GDM1 (cell line): ENCODE results near the gene PLEKHA7.
"Not testable (repeated sequence)": the region's sequence is repeated elsewhere in the genome, so short reads cannot be mapped to it uniquely, and the experiment has no call there.

ENCODE experiments used
- DNase-seq: peaks from one replicate; lab custom pipeline; 2025; lab: John Stamatoyannopoulos, UW

The PLEKHA7 gene

DNA sequence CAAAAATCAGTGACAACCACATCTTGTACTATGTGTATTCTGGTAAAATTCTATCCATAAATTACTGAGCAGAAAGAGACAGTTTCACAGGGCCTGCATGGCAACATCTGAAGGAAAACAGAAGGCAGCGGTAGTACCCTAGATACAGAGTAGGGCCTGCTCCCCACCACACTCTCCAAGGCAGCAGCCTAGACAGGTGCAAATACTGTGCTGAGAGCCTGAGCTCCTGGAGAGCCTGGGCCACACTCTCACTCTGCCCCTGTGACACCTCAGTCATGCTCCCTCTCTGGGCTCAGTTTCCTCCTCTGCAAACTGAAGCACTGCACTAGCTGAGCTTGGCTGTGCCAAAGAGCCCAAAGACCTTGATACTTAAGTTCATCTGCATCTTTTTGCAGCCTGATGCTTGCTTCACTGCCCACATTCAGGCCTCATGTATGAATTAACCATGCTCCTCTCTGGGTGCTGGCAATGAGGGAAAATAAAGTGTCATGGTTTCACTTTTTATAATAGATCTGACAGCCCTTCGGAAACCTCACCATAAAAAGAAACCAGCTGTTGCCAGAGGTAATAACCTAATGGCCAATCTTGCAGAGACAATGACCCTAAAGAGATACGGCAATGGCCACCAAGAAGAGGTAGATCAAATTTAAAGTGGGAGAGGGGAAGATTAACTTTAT is 104.7 kb downstream of the PLEKHA7 start:
- no peak for DNase-seq

DNA sequence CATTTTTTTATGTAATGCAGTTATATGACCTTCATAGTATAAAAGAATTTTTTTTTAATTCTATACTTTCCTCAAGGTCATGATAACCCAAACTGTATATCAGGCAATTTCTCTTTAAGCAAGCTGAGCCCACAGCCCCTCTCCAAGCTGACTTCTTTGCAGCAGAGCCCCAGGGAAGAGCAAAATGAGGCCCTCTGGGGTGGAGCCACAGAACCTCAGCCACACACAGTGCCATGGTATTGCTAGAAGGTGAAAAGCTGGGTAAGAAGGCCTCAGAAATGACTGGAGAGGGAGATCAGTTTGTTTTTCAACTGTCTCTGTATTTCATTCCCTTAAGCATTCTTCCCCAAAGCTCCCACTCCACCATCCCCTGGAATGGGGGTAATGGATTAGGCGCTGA is 108.8 kb downstream of the PLEKHA7 start:
- no peak for DNase-seq

DNA sequence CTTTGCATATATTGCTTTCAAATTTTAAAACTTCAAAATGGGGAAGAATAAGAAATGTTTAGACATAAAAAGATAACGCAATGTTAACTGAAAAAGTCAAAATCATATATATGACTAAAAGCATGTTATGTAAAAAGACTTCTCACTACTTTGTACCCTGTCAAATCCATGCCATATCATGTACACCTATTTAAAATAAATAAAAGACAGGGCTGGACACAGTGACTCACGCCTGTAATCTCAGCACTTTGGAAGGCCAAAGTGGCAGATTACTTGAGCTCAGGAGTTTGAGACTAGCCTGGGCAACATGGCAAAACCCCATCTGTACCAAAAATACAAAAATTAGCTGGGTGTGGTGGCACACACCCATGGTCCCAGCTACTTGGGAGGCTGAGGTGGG is 109.5 kb downstream of the PLEKHA7 start:
- not testable (repeated sequence) for DNase-seq

DNA sequence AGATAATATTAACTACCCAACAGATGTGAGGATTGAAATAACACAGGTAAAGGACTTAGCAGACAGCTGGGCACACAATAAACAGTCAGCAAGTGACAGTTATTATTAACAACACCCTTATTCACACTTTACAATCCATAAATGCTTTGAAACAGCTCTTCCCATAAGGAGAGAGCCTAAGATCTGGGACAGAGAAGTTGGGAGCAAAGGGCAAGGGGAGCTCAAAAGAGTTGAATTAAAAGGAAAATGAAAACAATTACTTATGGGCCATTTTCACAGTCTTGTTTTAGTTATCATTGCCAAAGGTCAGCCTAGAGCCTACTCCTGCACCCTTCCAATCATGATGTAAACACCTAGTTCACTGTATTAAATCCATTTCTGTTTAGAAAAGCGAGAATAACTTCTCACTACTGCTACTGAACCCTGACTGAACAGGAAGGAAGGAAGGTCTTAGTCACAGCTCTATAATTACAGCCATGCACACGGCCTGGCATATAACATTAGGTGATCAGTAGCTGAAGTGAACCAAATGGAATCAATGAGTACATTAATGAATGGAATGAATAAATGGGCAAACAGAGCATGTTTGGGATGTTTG is 111.3 kb downstream of the PLEKHA7 start:
- DNase-seq: peak; percentile 50

DNA sequence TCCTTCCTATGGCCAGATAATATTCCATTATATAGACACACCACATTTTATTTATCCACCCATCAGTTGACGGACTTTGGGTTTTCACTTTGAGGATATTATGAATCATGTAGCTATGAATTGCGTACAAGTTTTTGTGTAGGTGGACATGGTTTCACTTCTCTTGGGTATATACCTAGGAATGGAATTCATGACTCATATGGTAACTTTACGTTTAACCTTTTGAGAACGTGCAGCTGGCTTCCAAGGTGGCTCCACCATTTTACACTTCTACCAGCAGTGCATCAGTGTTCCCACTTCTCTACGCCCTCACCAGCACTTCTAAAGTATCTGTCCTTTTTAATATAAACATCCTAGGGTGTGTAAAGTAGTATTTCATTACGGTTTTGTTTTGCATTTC is 112.0 kb downstream of the PLEKHA7 start:
- no peak for DNase-seq

DNA sequence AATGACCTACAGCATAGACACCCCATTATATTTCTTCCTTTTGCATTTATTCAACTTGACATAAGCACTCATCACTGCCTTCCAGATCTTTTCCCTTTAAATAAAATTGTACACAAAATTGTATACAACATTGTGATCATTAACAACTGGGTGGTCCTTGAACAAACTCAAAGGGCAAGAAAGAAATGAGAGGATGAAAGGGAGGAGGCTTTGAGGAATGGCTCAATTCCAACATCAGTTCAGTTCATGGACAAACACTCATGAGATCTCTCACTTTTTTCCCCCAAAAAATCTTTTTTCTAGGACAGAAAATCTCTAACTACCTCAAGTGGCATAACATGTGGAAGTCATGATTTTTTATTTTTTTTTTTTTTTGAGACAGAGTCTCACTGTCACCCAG is 113.7 kb downstream of the PLEKHA7 start:
- DNase-seq: no peak

DNA sequence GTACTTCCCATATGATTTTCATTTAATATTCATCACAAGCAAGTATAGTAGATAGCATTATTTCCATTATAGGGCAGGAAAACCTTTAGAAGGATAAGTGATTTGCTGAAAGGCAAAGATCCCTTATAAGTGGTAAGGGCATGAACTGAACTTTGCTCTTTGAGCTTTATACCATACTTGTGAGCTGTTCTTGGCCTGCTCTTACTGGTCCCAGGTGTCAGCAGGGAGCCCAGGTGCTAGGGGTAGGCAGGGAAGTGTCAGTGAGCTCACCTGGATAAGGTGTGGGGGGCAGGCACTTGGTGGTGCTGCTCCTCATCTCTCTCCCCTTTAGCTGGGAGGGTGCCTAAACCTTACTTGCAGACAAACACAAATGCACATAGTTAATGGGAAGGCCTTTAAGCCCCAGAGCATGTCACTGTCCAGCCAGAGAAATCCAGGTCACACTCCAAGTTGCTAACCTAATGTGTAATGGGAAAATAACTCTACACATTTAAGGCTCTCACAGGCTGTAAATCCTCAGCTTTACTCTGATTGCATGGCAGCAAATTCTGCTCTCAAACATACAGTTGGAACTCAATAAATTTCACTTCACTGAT is 114.4 kb downstream of the PLEKHA7 start:
- no peak for DNase-seq

DNA sequence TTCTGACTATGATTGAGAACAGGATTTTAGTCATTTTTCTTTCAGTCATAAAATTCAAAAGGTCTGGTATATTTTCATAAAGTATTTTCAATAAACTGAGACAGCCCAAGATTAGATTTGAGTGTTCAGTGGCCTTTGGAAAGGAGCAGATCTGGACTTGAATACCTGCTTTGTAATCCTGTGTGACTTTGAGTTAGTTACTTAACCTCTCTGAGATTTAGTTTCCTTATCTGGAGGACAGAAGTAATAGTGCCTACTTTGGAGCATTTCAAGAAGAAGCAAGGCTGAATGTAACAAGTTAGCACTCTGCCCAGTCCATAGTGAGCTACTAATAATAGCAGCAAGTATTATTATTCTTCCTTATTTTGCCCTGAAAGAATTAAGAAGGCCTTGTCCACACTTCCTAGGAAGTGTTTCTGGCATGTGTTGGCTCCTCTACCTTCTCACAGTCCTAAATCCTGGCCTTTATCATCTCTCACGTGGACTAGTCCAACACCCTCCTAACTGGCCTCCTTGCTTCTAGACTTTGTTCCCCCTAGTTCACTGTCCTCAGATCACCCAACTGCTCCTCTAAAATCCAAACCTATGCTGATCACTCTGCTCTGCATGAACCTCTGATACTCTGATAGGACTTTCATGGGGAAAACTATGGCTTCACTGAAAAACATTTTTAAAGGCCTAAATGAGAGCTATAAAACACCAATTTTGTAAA is 115.8 kb downstream of the PLEKHA7 start:
- DNase-seq: no peak

DNA sequence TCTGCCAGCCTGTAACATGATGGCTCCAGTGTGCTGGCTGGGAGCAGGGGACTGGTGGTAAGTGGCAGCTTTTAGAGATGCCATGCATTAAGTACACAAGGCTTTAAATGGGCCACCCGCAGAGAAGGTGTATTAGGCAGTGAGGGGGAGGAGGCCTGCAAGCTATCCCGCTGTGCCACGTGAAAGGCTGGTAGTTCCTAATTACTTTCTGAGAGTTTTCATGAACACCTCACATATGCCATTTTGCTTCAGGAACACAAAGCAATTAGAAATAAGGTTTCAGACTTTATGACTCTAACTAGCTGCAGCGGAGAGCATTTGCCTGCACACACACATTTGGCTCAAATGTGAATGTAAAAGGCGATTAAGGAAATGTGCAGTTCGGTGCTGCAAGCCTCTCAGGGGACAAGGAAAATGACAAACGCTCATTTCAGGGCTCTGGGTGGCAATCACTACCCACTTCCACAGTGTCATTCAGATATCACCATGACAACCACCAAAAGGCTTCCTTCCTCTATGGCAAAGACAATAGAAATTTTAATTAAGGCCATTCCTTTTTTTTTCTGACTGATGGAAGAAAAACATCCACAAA is 116.6 kb downstream of the PLEKHA7 start:
- peak; percentile 74 for DNase-seq

DNA sequence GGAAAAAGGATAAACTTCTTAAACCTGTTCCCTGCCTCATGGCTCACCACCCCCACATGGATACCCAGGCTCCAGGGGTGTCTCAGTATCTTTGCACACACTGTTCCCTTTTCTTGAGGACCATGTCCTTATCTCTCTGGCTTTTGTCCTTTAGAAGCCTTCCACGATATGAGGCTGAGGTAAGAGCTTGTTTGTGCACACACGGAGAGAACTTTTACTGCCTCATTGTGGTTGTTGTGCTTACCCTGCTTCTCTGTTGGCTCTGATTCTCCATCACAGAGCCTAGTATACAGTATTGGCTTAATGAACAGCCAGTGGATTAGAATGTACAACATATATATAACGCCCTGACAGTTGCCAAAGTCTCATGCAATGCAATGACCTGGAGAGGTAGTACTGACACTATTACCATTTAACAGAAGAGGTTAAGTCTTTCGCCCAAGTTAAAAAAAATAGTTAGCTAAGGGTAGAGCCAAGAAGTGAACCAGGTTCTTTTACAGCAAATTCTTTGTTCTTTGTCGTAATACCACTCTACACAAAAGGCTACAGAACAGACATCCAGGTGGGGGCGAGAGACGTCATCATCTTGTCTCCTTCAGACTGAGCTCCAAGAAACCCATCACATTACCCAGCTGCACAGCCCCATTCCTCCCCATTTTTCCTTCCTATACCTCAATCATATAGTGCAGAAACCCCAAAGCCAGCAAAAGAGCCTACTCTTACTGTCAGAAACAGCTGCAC is 117.3 kb downstream of the PLEKHA7 start:
- no peak for DNase-seq

DNA sequence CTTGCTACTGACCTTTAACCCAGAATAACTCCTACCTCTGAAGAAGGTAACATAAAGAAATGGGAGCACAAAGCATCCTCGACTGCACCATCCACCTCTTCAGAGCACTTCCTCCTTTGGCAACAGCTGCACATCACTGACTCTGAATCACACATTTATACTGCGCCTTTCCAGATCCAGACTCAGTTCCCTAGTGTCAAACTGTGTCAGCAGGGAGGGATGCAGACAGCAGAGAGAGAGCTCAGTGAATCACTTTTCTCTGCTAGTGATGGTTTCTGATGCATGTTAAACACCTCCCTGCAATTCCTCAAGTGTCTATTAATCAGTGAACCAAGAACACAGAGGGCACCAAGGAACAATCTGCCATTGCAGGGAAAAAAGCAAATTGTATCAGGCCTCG is 118.9 kb downstream of the PLEKHA7 start:
- DNase-seq: no peak

DNA sequence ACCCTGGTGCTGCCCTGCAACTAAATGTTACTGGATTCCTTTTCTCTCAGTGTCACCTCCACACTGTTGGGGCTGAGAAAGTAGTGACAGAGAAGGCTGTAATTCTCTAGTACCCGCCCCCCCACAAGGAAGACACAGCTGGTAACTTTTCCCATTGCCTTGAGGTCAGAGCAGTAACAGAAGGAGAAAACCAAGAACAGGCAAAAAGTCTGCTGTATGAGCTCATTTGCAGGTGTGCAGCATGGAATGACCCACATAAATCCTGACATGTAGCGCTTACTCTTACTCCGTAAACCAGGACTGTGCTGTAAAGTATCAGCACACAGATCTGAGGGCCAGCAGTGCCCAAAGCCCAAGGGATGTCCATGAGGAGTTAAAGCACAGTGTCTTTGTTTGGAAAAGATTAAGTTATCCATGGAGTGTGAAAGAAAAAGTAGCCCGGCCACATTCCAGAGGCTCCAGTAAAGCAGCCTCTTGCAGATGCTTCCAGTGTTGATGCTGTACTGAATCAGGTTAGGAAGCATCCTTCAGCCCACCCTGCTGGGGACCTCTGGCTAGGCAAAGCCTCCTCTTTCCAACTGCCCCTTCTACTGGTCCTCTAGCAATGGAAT is 120.7 kb downstream of the PLEKHA7 start:
- DNase-seq: no peak

DNA sequence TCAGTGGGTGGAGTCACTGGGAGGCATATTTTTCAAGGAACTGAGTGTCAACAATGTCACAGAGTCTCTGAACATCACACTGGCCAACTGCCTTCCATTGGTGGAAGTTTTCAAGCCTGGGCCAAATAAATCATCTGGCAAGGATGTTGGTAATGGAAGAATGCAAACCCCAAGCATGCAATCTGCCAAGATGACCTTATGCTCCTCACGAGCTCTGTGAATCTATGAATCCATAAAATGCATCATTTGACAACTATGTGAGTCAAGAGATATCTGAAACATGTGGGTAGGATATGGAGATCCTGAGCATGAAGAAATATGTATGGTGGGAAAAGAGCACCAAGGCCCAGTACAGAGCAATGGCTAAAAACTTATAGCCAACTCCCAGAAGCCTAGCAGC is 122.2 kb downstream of the PLEKHA7 start:
- DNase-seq: no peak

DNA sequence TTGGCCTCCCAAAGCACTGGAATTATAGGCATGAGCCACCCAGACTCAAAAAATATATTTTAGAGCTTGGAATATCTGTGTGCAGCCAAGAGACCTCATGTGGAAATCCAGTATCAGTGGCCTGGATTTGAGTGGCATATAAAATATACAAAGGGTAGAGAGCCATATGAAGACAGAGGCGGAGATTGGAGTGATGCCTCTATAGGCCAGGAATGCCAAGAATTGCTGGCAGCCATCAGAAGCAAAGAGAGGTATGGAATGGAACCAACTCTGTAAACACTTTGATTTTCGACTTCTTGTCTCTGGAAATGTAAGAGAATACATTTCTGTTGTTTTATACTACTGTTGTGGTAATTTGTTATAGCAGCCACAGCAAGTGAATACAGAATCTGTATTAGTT is 123.0 kb downstream of the PLEKHA7 start:
- DNase-seq: no peak

DNA sequence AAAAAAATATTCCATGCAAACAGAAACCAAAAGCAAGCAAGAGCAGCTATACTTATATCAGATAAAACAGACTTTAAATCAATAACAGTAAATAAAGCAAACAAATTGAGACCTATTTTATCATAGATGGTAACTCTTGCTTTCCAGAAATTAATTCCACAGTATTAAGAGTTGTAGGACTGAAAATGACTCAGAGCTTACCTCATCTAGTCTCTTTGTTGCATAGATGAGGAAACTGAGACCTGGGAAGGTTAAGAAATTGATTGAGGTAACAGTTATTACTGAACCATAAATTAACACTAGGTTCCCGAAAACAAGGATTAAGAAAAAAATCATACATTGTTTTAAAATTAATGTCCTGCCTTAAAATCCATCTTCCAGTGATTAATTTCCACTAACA is 123.8 kb downstream of the PLEKHA7 start:
- DNase-seq: no peak

DNA sequence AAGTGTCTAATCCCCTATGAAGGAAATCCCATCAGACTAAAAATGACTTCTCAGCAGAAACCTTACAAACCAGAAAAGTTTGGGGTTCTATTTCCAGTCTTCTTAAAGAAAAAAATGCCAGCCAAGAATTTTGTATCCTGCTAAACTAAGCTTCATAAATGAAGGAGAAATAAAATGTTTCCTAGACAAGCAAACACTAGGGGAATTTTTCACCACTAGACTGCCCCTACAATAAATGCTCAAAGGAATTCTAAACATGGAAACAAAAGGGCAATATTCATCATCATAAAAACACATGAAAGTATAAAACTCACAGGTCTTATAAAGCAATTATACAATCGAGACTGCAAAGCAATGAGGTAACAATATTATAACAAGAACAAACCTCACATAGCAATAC is 124.3 kb downstream of the PLEKHA7 start:
- no peak for DNase-seq

DNA sequence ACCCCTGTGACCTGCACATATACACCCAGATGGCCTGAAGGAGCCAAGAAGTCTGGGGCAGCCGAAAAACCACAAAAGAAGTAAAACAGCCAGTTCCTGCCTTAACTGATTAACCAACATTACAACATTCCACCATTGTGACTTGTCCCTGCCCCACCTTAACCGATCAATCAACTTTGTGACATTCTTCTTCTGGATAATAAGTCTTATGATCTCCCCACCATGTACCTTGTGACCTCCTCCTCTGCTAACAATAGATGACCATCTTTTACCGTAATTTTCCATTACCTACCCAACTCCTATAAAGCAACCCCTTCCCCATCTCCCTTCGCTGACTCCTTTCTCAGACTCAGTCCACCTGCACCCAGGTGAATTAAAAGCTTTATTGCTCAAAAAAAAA is 125.2 kb downstream of the PLEKHA7 start:
- not testable (repeated sequence) for DNase-seq

DNA sequence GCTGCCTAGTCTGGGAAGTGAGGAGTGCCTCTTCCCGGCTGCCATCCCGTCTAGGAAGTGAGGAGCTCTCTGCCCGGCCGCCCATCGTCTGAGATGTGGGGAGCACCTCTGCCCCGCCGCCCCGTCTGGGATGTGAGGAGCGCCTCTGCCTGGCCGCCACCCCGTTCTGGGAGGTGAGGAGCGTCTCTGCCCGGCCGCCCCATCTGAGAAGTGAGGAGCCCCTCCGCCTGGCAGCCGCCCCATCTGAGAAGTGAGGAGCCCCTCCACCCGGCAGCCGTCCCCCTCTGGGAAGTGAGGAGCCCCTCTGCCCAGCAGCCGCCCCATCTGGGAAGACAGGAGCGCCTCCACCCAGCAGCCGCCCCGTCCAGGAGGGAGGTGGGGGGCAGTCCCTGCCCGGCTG is 126.3 kb downstream of the PLEKHA7 start:
- DNase-seq: not testable (repeated sequence)

DNA sequence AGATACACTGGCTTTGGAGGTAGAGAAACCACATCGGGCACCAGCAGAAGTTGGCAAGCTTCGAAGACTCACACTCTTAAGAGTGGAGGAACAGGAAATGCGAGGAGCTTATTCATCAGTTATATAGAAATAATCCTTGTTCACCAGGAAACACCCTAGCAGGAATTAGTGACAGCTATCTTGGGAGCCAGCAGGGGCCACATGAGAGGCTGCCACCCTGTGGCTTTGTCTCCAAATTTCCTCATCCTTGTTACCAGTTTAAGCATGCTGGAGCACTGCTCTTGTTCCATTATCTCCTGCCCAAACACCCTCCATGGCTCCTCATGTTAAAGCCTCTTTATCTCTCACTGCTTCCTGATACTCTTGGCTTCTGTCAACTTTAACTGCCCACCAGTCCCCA is 131.0 kb downstream of the PLEKHA7 start:
- peak; percentile 46 for DNase-seq

DNA sequence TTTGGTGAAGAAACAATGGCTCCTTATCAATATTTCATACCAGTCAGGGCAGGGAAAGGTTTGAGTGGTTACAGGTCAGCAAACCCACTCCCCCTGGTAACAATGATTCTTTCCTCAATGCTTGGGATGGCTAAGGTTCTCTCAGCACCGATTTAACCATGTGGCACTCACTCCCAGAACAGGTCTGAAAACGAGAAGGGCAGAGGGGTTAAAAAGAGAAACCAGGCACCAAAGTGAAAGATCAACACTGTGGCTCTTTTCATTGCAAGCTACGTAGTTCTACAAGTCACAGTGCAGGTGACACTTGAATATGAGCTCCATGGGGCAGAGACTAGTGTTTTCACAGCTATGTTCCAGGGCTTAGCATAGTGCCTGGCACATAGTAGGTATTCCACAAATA is 132.4 kb downstream of the PLEKHA7 start:
- no peak for DNase-seq

DNA sequence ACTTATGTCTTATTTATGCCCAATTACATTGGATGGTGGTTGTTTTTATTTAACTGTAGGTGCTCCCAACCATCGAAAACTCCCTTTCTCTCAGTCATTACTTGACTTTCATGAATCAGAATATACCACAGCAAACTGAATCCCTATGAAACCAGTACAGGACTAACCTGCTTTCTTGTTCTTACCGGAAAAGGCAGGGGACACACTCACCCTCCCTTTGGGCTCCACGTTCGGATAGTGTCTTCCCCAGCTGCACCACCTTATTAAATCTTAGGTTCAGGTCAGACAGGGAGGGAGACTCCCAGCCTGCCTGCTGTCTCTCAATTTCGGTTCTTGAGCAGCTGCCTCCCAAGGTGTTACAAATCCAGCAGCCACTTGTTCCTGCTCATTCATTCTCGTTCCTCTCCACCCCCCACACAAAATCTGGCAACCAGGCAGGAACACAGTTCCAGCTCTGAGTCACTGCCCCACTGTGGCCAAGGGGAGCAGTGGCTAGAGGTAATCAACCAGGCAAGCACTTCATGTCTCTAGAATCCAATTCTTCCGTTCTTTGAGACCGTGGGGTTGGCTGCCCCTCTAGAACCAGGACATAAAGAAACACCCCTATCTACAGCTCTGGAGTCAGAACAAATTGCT is 133.0 kb downstream of the PLEKHA7 start:
- peak; percentile 24 for DNase-seq
